AG09309 (cell line): ENCODE results near the gene PDE9A.

Experiments
- DNase-seq: peaks from one replicate; pipeline ENCODE4 v3.0.0-alpha.2; 2010; ENCODE audit warnings: low read depth
- H3K4me3 ChIP-seq: 2 replicates; pipeline ENCODE4 v1.5.1; 2011; ENCODE audit warnings: mild to moderate bottlenecking, low read depth, low read length, moderate library complexity; ENCODE audit not compliant: control insufficient read depth
- CTCF ChIP-seq: IDR thresholded peaks from 2 replicates; pipeline ENCODE4 v1.5.1; 2011; ENCODE audit warnings: mild to moderate bottlenecking, low read depth, low read length, inconsistent platforms; ENCODE audit not compliant: insufficient read depth, control insufficient read depth; ENCODE audit errors: missing control alignments

The PDE9A gene

GRCh38 chr21:42757826-42758655, 104.6 kb downstream of the PDE9A start:
- TF ChIP-seq CTCF: no peak
- no peak for DNase-seq

GRCh38 chr21:42758721-42759593, 105.5 kb downstream of the PDE9A start:
- no peak for DNase-seq
- no peak for TF ChIP-seq CTCF
- no peak overlapping the region for H3K4me3 ChIP-seq

More at GRCh38 chr21:42757826-42758655, 104.6 kb downstream of the PDE9A start:
- H3K4me3 ChIP-seq: no peak overlapping the region

GRCh38 chr21:42759594-42759927, 106.1 kb downstream of the PDE9A start:
- no peak for DNase-seq
- no peak for TF ChIP-seq CTCF
- H3K4me3 ChIP-seq: no peak overlapping the region

GRCh38 chr21:42760361-42760950, 107.0 kb downstream of the PDE9A start:
- no peak for TF ChIP-seq CTCF
- DNase-seq: no peak
- H3K4me3 ChIP-seq: no peak overlapping the region

- no peak overlapping the region for H3K4me3 ChIP-seq
- no peak for DNase-seq
- no peak for TF ChIP-seq CTCF
These were observed 107.7 kb downstream of the PDE9A start for GRCh38 chr21:42760951-42761751.

- no peak for TF ChIP-seq CTCF
- H3K4me3 ChIP-seq: no peak overlapping the region
- DNase-seq: no peak
These were observed 108.4 kb downstream of the PDE9A start for GRCh38 chr21:42761776-42762335.
